OCI-LY3 (cell line): ENCODE measurements around the gene TDRD1.

ENCODE experiments used
- H2AFZ ChIP-seq: fragments of 200-600, 300-600 bp; shearing (Covaris generic); 2 replicates; pipeline ENCODE4 v1.6.0; 2014; ENCODE audit warnings: antibody characterized with exemption, low read depth, low read length
- H3K27ac ChIP-seq: fragments of 200-600, 300-600 bp; sonication (generic); 2 replicates; pipeline ENCODE4 v1.5.1; 2014; ENCODE audit warnings: mild to moderate bottlenecking, low read length, moderate library complexity, mixed read lengths
- H3K27me3 ChIP-seq: fragments of 200-600, 300-600 bp; sonication (generic); 2 replicates; pipeline ENCODE4 v1.6.1; 2014; ENCODE audit warnings: low read depth, low read length, mixed read lengths
- H3K36me3 ChIP-seq: fragments of 200-600, 300-600 bp; sonication (generic); replicated peaks from 2 replicates; pipeline ENCODE3; 2014; ENCODE audit warnings: low read depth, low read length, mixed read lengths
- H3K4me1 ChIP-seq: fragments of 300-600, 200-600 bp; sonication (generic); 2 replicates; pipeline ENCODE4 v1.6.1; 2014; ENCODE audit warnings: low read length, mixed read lengths
- H3K4me2 ChIP-seq: fragments of 200-600, 300-600 bp; sonication (generic); 2 replicates; pipeline ENCODE4 v1.6.1; 2014; ENCODE audit warnings: low read length, mixed read lengths
- H3K4me3 ChIP-seq: fragments of 300-600, 200-600 bp; sonication (generic); 2 replicates; pipeline ENCODE4 v1.5.1; 2014; ENCODE audit warnings: antibody characterized with exemption, mild to moderate bottlenecking, low read length, moderate library complexity
- H3K79me2 ChIP-seq: fragments of 300-600, 200-600 bp; shearing (Covaris generic); 2 replicates; pipeline ENCODE4 v1.6.1; 2014; ENCODE audit warnings: mild to moderate bottlenecking, low read length, mixed read lengths
- H3K9ac ChIP-seq: fragments of 300-600, 200-600 bp; shearing (Covaris generic); 2 replicates; pipeline ENCODE4 v1.6.0; 2014; ENCODE audit warnings: mild to moderate bottlenecking, low read length, moderate library complexity
- H3K9me3 ChIP-seq: fragments of 200-600, 300-600 bp; shearing (Covaris generic); 2 replicates; pipeline ENCODE4 v1.6.1; 2014; ENCODE audit warnings: low read length, mixed read lengths; ENCODE audit not compliant: insufficient read depth
- H4K20me1 ChIP-seq: fragments of 200-600, 300-600 bp; sonication (generic); 2 replicates; pipeline ENCODE4 v1.6.1; 2016; ENCODE audit warnings: low read length, mixed read lengths; ENCODE audit not compliant: insufficient read depth
- EZH2phosphoT487 ChIP-seq: fragments of 200-600 bp; shearing (Covaris generic); IDR thresholded peaks from 2 replicates; pipeline ENCODE4 v1.6.1; 2018; ENCODE audit warnings: antibody characterized with exemption, mixed run types, low read depth
- TF ChIP-seq, protein P1 (sequence below): fragments of 200-600, 300-600 bp; sonication (generic); IDR thresholded peaks from 2 replicates; pipeline ENCODE4 v1.5.1; 2014; ENCODE audit warnings: antibody characterized with exemption, low read length, low read depth

TDRD1 gene

DNA sequence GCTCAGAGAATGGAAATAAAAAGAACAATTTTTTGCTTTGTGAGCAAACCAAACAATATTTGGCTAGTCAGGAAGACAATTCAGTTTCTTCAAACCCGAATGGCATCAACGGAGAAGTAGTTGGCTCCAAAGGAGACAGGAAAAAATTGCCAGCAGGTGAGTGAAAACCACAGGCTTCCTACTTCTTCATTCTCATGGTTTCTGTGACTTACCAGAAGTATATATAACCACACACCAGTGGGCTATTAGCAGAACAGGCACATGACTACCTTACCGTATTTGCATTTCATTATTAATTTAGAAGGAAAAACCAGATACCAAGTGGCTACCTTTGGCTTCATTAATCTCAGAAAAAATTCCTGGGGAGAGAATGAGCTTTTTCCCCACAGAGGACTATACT, 8.8 kb downstream of the TDRD1 start:
- H3K27me3 ChIP-seq, result peaks cover 28% of the 10 kb centered on the region
- H3K79me2 ChIP-seq, result no peaks in the 10 kb centered on the region
- no peak overlapping the region for H3K9ac ChIP-seq
- no peaks in the 10 kb centered on the region for H3K9me3 ChIP-seq
- TF ChIP-seq, protein P1, sequence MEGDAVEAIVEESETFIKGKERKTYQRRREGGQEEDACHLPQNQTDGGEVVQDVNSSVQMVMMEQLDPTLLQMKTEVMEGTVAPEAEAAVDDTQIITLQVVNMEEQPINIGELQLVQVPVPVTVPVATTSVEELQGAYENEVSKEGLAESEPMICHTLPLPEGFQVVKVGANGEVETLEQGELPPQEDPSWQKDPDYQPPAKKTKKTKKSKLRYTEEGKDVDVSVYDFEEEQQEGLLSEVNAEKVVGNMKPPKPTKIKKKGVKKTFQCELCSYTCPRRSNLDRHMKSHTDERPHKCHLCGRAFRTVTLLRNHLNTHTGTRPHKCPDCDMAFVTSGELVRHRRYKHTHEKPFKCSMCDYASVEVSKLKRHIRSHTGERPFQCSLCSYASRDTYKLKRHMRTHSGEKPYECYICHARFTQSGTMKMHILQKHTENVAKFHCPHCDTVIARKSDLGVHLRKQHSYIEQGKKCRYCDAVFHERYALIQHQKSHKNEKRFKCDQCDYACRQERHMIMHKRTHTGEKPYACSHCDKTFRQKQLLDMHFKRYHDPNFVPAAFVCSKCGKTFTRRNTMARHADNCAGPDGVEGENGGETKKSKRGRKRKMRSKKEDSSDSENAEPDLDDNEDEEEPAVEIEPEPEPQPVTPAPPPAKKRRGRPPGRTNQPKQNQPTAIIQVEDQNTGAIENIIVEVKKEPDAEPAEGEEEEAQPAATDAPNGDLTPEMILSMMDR, result no peak
- TF ChIP-seq EZH2phosphoT487, result no peak
- H3K4me1 ChIP-seq, result peaks cover 20% of the 10 kb centered on the region
- H2AFZ ChIP-seq, result no peak overlapping the region
- H3K36me3 ChIP-seq, result no peaks in the 10 kb centered on the region
- peak overlapping the region; percentile 31; the same call in 1 of the 2 replicates for H3K4me3 ChIP-seq
- no peak overlapping the region for H3K27ac ChIP-seq
- peak overlapping the region; percentile 65 for H3K4me2 ChIP-seq
- H4K20me1 ChIP-seq, result 0 out of 2 replicates have a peak, but pooled peaks cover 4% of the 10 kb centered on the region

DNA sequence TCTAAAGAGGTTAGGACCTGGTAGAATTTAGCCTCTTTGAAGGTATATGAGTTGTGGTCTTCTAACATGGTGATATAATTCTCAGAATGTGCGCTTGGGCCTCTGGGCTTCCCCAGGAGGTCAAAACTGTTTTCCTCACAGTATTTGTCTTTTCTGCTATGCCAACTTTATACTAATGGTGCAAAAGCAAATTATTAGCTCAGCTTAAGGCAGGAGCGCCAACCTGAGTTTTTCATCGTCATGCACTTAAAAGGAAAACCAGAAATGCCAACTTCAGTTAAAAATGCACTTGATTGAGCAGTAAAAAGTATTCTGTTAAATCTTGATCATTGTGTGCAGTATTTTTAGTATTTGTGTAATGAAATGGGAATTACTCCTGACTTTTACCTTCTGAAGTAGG, 9.7 kb downstream of the TDRD1 start:
- no peaks in the 10 kb centered on the region for H3K36me3 ChIP-seq
- no peak overlapping the region for H3K4me3 ChIP-seq
- TF ChIP-seq, protein P1, result no peak
- TF ChIP-seq EZH2phosphoT487, result no peak
- H3K9me3 ChIP-seq, result no peaks in the 10 kb centered on the region
- H3K27me3 ChIP-seq, result peaks cover 31% of the 10 kb centered on the region
- H3K79me2 ChIP-seq, result no peaks in the 10 kb centered on the region
- H3K4me2 ChIP-seq, result no peak overlapping the region
- 0 out of 2 replicates have a peak, but pooled peaks cover 4% of the 10 kb centered on the region for H4K20me1 ChIP-seq
- no peak overlapping the region for H2AFZ ChIP-seq
- peaks cover 20% of the 10 kb centered on the region for H3K4me1 ChIP-seq
- H3K9ac ChIP-seq, result no peak overlapping the region
- H3K27ac ChIP-seq, result no peak overlapping the region

DNA sequence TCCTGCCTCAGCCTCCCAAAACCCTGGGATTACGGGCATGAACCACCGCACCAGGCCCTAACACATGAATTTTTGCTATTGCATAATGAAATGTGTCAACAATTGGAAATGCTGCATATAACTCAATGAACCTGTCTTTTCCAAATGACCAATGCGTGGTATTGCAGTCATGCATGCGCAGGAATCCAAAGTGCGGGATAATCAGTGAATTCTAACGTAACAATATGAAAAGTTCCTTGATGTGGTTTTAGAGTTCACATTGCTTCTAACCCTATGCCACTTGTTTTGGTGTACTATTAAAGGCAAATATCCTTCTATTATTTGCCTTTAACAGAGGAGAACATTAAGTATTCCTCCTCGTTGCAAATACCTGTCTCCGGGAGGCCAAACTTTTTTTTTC, 10.5 kb downstream of the TDRD1 start:
- Histone ChIP-seq H3K4me3 (no peak overlapping the region), H3K79me2 (no peaks in the 10 kb centered on the region), H3K9ac (no peak overlapping the region), H3K27me3 (peaks cover 32% of the 10 kb centered on the region), H3K36me3 (no peaks in the 10 kb centered on the region), H3K9me3 (no peaks in the 10 kb centered on the region), H3K27ac (no peak overlapping the region), H3K4me1 (peaks cover 20% of the 10 kb centered on the region), H3K4me2 (no peak overlapping the region), H4K20me1 (0 out of 2 replicates have a peak, but pooled peaks cover 4% of the 10 kb centered on the region), H2AFZ (no peak overlapping the region)
- no peak for TF ChIP-seq EZH2phosphoT487
- TF ChIP-seq, protein P1, result no peak

DNA sequence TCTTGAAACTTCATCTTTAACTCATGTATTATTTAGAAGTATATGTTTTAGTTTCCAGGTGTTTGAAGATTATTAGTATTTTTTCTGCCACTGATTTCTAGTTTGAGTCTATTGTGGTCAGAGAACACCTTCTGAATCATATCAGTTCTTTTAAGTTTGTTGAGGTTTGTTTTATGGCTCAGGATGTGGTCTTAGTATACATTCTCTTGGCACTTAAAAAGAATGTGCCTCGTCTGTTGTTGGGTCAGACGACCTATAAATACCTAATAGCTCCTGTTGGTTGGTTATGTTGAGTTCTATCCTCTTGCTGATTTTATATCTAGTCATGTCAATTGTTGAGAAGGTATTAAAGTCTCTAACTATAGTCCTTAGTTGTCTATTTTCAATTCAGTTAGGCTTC, 15.9 kb downstream of the TDRD1 start:
- Histone ChIP-seq H3K4me2 (no peak overlapping the region), H3K27ac (no peak overlapping the region), H3K9me3 (no peaks in the 10 kb centered on the region), H3K9ac (no peak overlapping the region), H3K4me1 (no peaks in the 10 kb centered on the region), H3K27me3 (peaks cover 31% of the 10 kb centered on the region), H3K36me3 (no peaks in the 10 kb centered on the region), H4K20me1 (no peaks in the 10 kb centered on the region), H3K79me2 (no peaks in the 10 kb centered on the region), H2AFZ (no peak overlapping the region), H3K4me3 (no peak overlapping the region)
- no peak for TF ChIP-seq EZH2phosphoT487
- TF ChIP-seq, protein P1, result no peak
